IMR-90 (cell line): ENCODE results near the gene PET100. TPM values are rescaled to one million over a fixed set of nuclear protein-coding genes. Genes with fewer than 3 reads are reported as not detected.
A peak's percentile ranks its signal among the peaks of the same experiment; 100 is the strongest.

Experiments used
- ATAC-seq: fragments of 200-7000 bp; cut with Tn5 transposase; 2 replicates; pipeline ENCODE4 v1.9.1; 2020; ENCODE audit warnings: low read depth, mild to moderate bottlenecking, moderate library complexity
- BruUV-seq: library from RNA; stranded (reverse); fragments of 400-500 nt; replicated peaks from 2 replicates; lab custom pipeline; 2021; lab: Mats Ljungman, UMichigan
- CTCF ChIA-PET: fragments of 300-600 bp; formaldehyde crosslinking; extraction: SDS; loops from one replicate; lab custom pipeline; 2021; ENCODE audit warnings: antibody characterized with exemption; lab: Yijun Ruan, JAX
- POLR2A ChIA-PET: fragments of 300-600 bp; sonication (Branson Sonifier 250); formaldehyde crosslinking; loops from one replicate; lab custom pipeline; 2022; ENCODE audit warnings: antibody characterized with exemption; ENCODE audit not compliant: unreplicated experiment; lab: Charles Lee
- DNase-seq: peaks from one replicate; pipeline ENCODE4 v3.0.0; 2013
- H2AFZ ChIP-seq: replicated peaks from 2 replicates; pipeline ENCODE3; 2013; ENCODE audit warnings: low read length, mild to moderate bottlenecking; ENCODE audit not compliant: poor library complexity
- H2AK5ac ChIP-seq: 2 replicates; pipeline ENCODE4 v1.6.1; 2013; ENCODE audit warnings: low read depth, low read length, inconsistent platforms
- H2AK9ac ChIP-seq: replicated peaks from 2 replicates; pipeline ENCODE3; 2013; ENCODE audit warnings: mild to moderate bottlenecking, low read depth, low read length, moderate library complexity; ENCODE audit not compliant: poor library complexity
- H2BK120ac ChIP-seq: 2 replicates; pipeline ENCODE4 v1.6.1; 2013; ENCODE audit warnings: low read depth, low read length, inconsistent platforms
- H2BK15ac ChIP-seq: 3 replicates; pipeline ENCODE4 v1.6.1; 2013; ENCODE audit warnings: low read depth, low read length, inconsistent platforms
- H2BK20ac ChIP-seq: 2 replicates; pipeline ENCODE4 v1.6.1; 2013; ENCODE audit warnings: low read depth, mild to moderate bottlenecking, inconsistent platforms, low read length, moderate library complexity
- H2BK5ac ChIP-seq: 2 replicates; pipeline ENCODE4 v1.6.1; 2013; ENCODE audit warnings: mild to moderate bottlenecking, low read depth, low read length, inconsistent platforms; ENCODE audit not compliant: poor library complexity, severe bottlenecking
- H3K14ac ChIP-seq: replicated peaks from 2 replicates; pipeline ENCODE4 v1.6.1; 2013; ENCODE audit warnings: low read depth, low read length, inconsistent platforms
- H3K18ac ChIP-seq: 2 replicates; pipeline ENCODE4 v1.6.1; 2013; ENCODE audit warnings: low read depth, low read length, control low read depth
- H3K23ac ChIP-seq: 2 replicates; pipeline ENCODE4 v1.6.1; 2013; ENCODE audit warnings: low read depth, low read length, inconsistent platforms
- H3K27ac ChIP-seq: 2 replicates; pipeline ENCODE4 v1.5.1; 2013; ENCODE audit warnings: mild to moderate bottlenecking, control low read depth, low read length; ENCODE audit not compliant: insufficient read depth
- H3K27me3 ChIP-seq: 2 replicates; pipeline ENCODE4 v1.6.1; 2013; ENCODE audit warnings: low read length; ENCODE audit not compliant: control insufficient read depth, insufficient read depth
- H3K36me3 ChIP-seq: 2 replicates; pipeline ENCODE4 v1.6.1; 2013; ENCODE audit warnings: low read length, mixed read lengths; ENCODE audit not compliant: control insufficient read depth, insufficient read depth
- H3K4ac ChIP-seq: 2 replicates; pipeline ENCODE4 v1.6.1; 2013; ENCODE audit warnings: low read depth, low read length, inconsistent platforms
- H3K4me1 ChIP-seq: 2 replicates; pipeline ENCODE4 v1.6.1; 2013; ENCODE audit warnings: low read length, mixed read lengths; ENCODE audit not compliant: control insufficient read depth, insufficient read depth
- H3K4me2 ChIP-seq: 2 replicates; pipeline ENCODE4 v1.6.1; 2013; ENCODE audit warnings: low read depth, mild to moderate bottlenecking, control low read depth, low read length, moderate library complexity
- H3K4me3 ChIP-seq: 2 replicates; pipeline ENCODE4 v1.5.1; 2013; ENCODE audit warnings: low read depth, mild to moderate bottlenecking, control low read depth, low read length, moderate library complexity; ENCODE audit not compliant: insufficient read depth
- H3K56ac ChIP-seq: 2 replicates; pipeline ENCODE4 v1.6.1; 2013; ENCODE audit warnings: low read length, inconsistent platforms; ENCODE audit not compliant: insufficient read depth; ENCODE audit errors: extremely low read depth
- H3K79me1 ChIP-seq, 2 experiments: 2 replicates each; pipeline ENCODE4 v1.6.1; 2013; ENCODE audit warnings: low read length in 2 of 2, inconsistent platforms in 1 of 2, low read depth in 1 of 2
- H3K9ac ChIP-seq: 2 replicates; pipeline ENCODE4 v1.6.1; 2013; ENCODE audit warnings: low read depth, low read length, control low read depth
- H3K9me1 ChIP-seq: 2 replicates; pipeline ENCODE4 v1.6.1; 2013; ENCODE audit warnings: low read length, inconsistent platforms; ENCODE audit not compliant: insufficient read depth
- H3K9me3 ChIP-seq: 2 replicates; pipeline ENCODE4 v1.6.1; 2013; ENCODE audit warnings: low read length; ENCODE audit not compliant: control insufficient read depth, insufficient read depth
- H4K20me1 ChIP-seq: 2 replicates; pipeline ENCODE4 v1.6.1; 2013; ENCODE audit warnings: low read length, inconsistent platforms; ENCODE audit not compliant: insufficient read depth
- H4K5ac ChIP-seq: 2 replicates; pipeline ENCODE4 v1.6.1; 2013; ENCODE audit warnings: mild to moderate bottlenecking, low read depth, low read length, control low read depth
- H4K8ac ChIP-seq, 2 experiments: 2 replicates each; pipeline ENCODE4 v1.6.1; 2013; ENCODE audit warnings: low read depth in 2 of 2, low read length in 2 of 2, control low read depth in 1 of 2, inconsistent platforms in 1 of 2
- H4K91ac ChIP-seq: 2 replicates; pipeline ENCODE4 v1.6.1; 2013; ENCODE audit warnings: low read depth, low read length, inconsistent platforms; ENCODE audit not compliant: insufficient read depth
- BHLHE40 ChIP-seq: fragments of 150-350 bp; IDR thresholded peaks from 2 replicates; pipeline ENCODE4 v1.6.1; 2016; ENCODE audit warnings: mild to moderate bottlenecking, low read depth, low read length
- CTCF ChIP-seq: conservative IDR thresholded peaks from 2 replicates; pipeline ENCODE4 v1.5.1; 2012; ENCODE audit warnings: mild to moderate bottlenecking, low read depth, low read length, improper control_type of control experiment
- MAFK ChIP-seq: IDR thresholded peaks from 2 replicates; pipeline ENCODE4 v1.6.1; 2012; ENCODE audit warnings: low read depth, low read length, improper control_type of control experiment
- MAZ ChIP-seq: IDR thresholded peaks from 2 replicates; pipeline ENCODE4 v1.6.1; 2012; ENCODE audit warnings: low read depth, mild to moderate bottlenecking, low read length, improper control_type of control experiment, moderate library complexity, borderline replicate concordance
- NFE2L2 ChIP-seq: fragments of 150-350 bp; IDR thresholded peaks from 2 replicates; pipeline ENCODE4 v1.6.1; 2016; ENCODE audit warnings: low read depth, mild to moderate bottlenecking, low read length
- POLR2A ChIP-seq: IDR thresholded peaks from 2 replicates; pipeline ENCODE4 v1.6.1; 2012; ENCODE audit warnings: mild to moderate bottlenecking, low read depth, low read length
- RAD21 ChIP-seq: IDR thresholded peaks from 2 replicates; pipeline ENCODE4 v1.6.1; 2012; ENCODE audit warnings: low read length, improper control_type of control experiment
- RCOR1 ChIP-seq: IDR thresholded peaks from 2 replicates; pipeline ENCODE4 v1.6.1; 2012; ENCODE audit warnings: mild to moderate bottlenecking, low read length, improper control_type of control experiment; ENCODE audit not compliant: insufficient replicate concordance
- RFX5 ChIP-seq: IDR thresholded peaks from 2 replicates; pipeline ENCODE4 v1.8.0; 2012; ENCODE audit warnings: low read depth, mild to moderate bottlenecking, low read length, moderate library complexity
- SMC3 ChIP-seq: fragments of 150-350 bp; IDR thresholded peaks from 2 replicates; pipeline ENCODE4 v1.6.1; 2016; ENCODE audit warnings: low read depth, mild to moderate bottlenecking, antibody characterized with exemption, low read length, moderate library complexity
- USF2 ChIP-seq: fragments of 150-350 bp; IDR thresholded peaks from 2 replicates; pipeline ENCODE4 v1.6.1; 2017; ENCODE audit warnings: mild to moderate bottlenecking, antibody characterized with exemption, low read length, low read depth
- WGBS, 2 experiments: methylation state at CpG; one replicate each; pipeline versions ENCODE4 v1.1.5 to v1.1.7; 2013; ENCODE audit warnings: missing lambda C conversion rate in 2 of 2; ENCODE audit not compliant: insufficient read length in 1 of 2; ENCODE audit errors: extremely low coverage in 2 of 2; 5-methylcytosine and 5-hydroxymethylcytosine counted together
- dilution Hi-C: fragments of 300-500 bp; cut with HindIII; formaldehyde crosslinking; loops from one replicate; pipeline ENCODE4 v1.14.3; 2018; ENCODE audit warnings: low sequenced_read_pairs; ENCODE audit not compliant: unreplicated experiment
- in situ Hi-C: fragments of 300-500 bp; cut with MboI; formaldehyde crosslinking; loops from 3 replicates; pipeline ENCODE4 v1.14.3; 2019; ENCODE audit warnings: low sequenced_read_pairs, inconsistent platforms, mixed read lengths
- intact Hi-C: fragments of 100-400 bp; cut with micrococcal nuclease; formaldehyde crosslinking; loops from 2 replicates; pipeline ENCODE4 v1.10.0; 2022
- polyA plus RNA-seq, 3 experiments: library from polyadenylated mRNA; depleted of rRNA; stranded (reverse); fragments of >200 nt; gene quantifications; 2 replicates each; pipeline ENCODE4 v1.2.3, GENCODE V29; 2012; ENCODE audit warnings: low replicate concordance in 1 of 3
- total RNA-seq: library from RNA; depleted of rRNA; stranded (reverse); fragments of >200 nt; gene quantifications from 2 replicates; pipeline ENCODE4 v1.2.3, GENCODE V29; 2012

Gene PET100
- total and polyA plus RNA-seq, 2 of the 4 experiments (the other 2 are of a cell fraction) = 1.4 to 31.4 TPM

- ChIA-PET POLR2A (no interaction called here), CTCF (no interaction called here)
- H2BK120ac ChIP-seq = no peak overlapping the region
- H2AFZ ChIP-seq = no peak overlapping the region
- peaks cover 42% of the 10 kb centered on the region for H3K36me3 ChIP-seq
- no peaks in the 10 kb centered on the region for H3K9me1 ChIP-seq
- no peak overlapping the region for H4K91ac ChIP-seq
- no peak overlapping the region for H2BK15ac ChIP-seq
- H3K27me3 ChIP-seq = no peaks in the 10 kb centered on the region
- intact Hi-C loops (no loop called here), dilution Hi-C loops (no loop called here), in situ Hi-C loops (no loop called here)
- no peak overlapping the region for H3K4me2 ChIP-seq
- H4K5ac ChIP-seq = no peak overlapping the region
- H2AK9ac ChIP-seq = peak overlapping the region; percentile 16
- no peak overlapping the region for H3K23ac ChIP-seq
- no TSS peak for BruUV-seq
- no peak overlapping the region for H3K4ac ChIP-seq
- no peak overlapping the region for H3K27ac ChIP-seq
- H4K8ac ChIP-seq = no peak overlapping the region
- DNase-seq = no peak
- H3K14ac ChIP-seq = no peak overlapping the region
- no peaks in the 10 kb centered on the region for H4K20me1 ChIP-seq
- H2BK20ac ChIP-seq = no peak overlapping the region
- no peak for ATAC-seq
- no peak overlapping the region for H2BK5ac ChIP-seq
- H3K9me3 ChIP-seq = no peaks in the 10 kb centered on the region
- no peak overlapping the region for H2AK5ac ChIP-seq
- no peaks in the 10 kb centered on the region for H3K79me1 ChIP-seq
- no peak overlapping the region for H3K9ac ChIP-seq
- H3K4me1 ChIP-seq = no peaks in the 10 kb centered on the region
- H3K18ac ChIP-seq = no peak overlapping the region
- TF ChIP-seq USF2 (no peak), RFX5 (no peak), SMC3 (no peak), RCOR1 (no peak), RAD21 (no peak), MAZ (no peak), CTCF (no peak), MAFK (no peak), POLR2A (no peak), NFE2L2 (no peak), BHLHE40 (no peak)
- H3K4me3 ChIP-seq = no peak overlapping the region
- H3K56ac ChIP-seq = no peak overlapping the region
- 92% methylated on average over 17 of the region's 28 CpGs; no CpG with 5 or more reads in 1 of the 2 experiments for WGBS, 2 experiments
These were observed 11.9 kb upstream of the PET100 start for GRCh38 chr19:7617735-7618134.
